Measurements from ENCODE around the gene TAL1. TPM values are rescaled to one million over a fixed set of nuclear protein-coding genes. Genes with fewer than 3 reads are reported as not detected.

The TAL1 gene
- total RNA-seq, 6 donors from 2014 or later = 4.2 to 16.4 (median 10.8) TPM

GRCh38 chr1:47223174-47223920 is 8.7 kb downstream of the TAL1 start:
- WGBS, 2 donors = 70 to 71% methylated on average over 7 to 10 of the region's 10 CpGs
- TF ChIP-seq, protein P1, sequence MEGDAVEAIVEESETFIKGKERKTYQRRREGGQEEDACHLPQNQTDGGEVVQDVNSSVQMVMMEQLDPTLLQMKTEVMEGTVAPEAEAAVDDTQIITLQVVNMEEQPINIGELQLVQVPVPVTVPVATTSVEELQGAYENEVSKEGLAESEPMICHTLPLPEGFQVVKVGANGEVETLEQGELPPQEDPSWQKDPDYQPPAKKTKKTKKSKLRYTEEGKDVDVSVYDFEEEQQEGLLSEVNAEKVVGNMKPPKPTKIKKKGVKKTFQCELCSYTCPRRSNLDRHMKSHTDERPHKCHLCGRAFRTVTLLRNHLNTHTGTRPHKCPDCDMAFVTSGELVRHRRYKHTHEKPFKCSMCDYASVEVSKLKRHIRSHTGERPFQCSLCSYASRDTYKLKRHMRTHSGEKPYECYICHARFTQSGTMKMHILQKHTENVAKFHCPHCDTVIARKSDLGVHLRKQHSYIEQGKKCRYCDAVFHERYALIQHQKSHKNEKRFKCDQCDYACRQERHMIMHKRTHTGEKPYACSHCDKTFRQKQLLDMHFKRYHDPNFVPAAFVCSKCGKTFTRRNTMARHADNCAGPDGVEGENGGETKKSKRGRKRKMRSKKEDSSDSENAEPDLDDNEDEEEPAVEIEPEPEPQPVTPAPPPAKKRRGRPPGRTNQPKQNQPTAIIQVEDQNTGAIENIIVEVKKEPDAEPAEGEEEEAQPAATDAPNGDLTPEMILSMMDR (IDR thresholded peaks at IDR 0.05) = no peak
- peak overlapping the region in 1 of 4 donors; percentile 15 for H3K27ac ChIP-seq
- DNase-seq (no peak), ATAC-seq (ENCODE audit: low FRiP score in 2 of 2) (no peak)
- H3K4me3 ChIP-seq = no peak overlapping the region
- H3K36me3 ChIP-seq = peaks cover 0 to 30% (median 0%) of the 10 kb centered on the region in 4 donors
- no peaks in the 10 kb centered on the region for H3K9me3 ChIP-seq
- H3K27me3 ChIP-seq = peaks cover 0 to 24% (median 18%) of the 10 kb centered on the region in 4 donors
- peaks cover 16 to 31% (median 23%) of the 10 kb centered on the region in 4 donors for H3K4me1 ChIP-seq

DNA sequence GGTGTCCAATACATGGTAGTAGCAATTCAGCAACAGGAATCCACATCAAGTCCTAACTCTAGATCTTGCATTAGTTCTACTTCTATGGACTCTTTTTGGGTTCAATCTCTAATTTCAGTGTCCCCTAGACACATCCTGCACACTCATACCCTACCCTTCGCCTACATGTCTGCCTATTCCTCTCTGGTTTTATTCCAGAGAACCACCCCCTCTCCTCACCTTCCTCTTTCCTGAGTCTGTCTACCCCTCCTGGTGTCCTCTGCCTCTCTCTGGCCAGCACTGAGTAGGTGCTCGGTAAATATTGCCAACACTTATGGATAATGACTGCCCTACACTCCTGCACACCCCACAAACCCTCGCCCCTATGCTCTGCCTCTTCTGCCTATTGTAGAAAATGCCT is 9.5 kb downstream of the TAL1 start:
- Histone ChIP-seq H3K4me1 (peaks cover 16 to 30% (median 23%) of the 10 kb centered on the region in 4 donors), H3K27me3 (peaks cover 0 to 23% (median 17%) of the 10 kb centered on the region in 4 donors), H3K9me3 (no peaks in the 10 kb centered on the region), H3K36me3 (peaks cover 0 to 30% (median 0%) of the 10 kb centered on the region in 4 donors), H3K27ac (peak overlapping the region in 1 of 4 donors; percentile 15), H3K4me3 (no peak overlapping the region)
- TF ChIP-seq, protein P1 (IDR thresholded peaks at IDR 0.05) = no peak
- TF ChIP-seq POLR2AphosphoS5 (IDR thresholded peaks at IDR 0.05) (no peak), POLR2A (IDR thresholded peaks at IDR 0.05) (no peak), EP300 (IDR thresholded peaks at IDR 0.05) (no peak)
- ATAC-seq (ENCODE audit: low FRiP score in 2 of 2) = no peak
- DNase-seq = no peak
- WGBS, 2 donors = 90 to 91% methylated on average over 3 of the region's 3 CpGs

DNA sequence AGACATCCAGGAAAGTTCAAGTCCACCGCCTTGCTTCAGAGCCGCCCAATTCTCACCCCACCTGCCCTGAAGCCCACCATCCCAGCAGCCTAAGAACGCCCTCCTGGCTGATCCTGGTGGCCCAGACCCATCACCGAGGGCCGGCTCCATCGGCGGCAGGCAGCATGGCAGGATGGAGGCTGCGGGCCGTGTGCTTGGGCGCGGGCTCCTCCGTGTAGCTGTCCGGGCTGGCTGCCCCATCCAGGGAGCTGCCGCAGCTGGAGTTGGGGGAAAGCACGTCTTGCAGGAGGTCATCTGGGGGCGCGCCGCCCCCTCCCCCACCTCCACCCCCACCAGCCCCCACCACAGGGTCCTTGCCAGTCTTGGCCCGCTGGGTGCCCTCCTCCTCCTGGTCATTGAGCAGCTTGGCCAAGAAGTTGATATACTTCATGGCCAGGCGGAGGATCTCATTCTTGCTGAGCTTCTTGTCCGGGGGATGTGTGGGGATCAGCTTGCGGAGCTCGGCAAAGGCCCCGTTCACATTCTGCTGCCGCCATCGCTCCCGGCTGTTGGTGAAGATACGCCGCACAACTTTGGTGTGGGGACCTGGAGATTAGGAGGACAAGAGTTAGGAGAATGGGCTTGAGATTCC is 12.3 kb downstream of the TAL1 start:
- no peak overlapping the region for H3K4me3 ChIP-seq
- TF ChIP-seq EP300 (IDR thresholded peaks at IDR 0.05) (no peak), POLR2AphosphoS5 (IDR thresholded peaks at IDR 0.05) (no peak)
- DNase-seq (no peak), ATAC-seq (ENCODE audit: low FRiP score in 2 of 2) (no peak)
- peaks cover 0 to 3% (median 1%) of the 10 kb centered on the region in 4 donors for H3K27me3 ChIP-seq
- no peak overlapping the region for H3K27ac ChIP-seq
- 93% methylated on average over 11 to 26 of the region's 29 CpGs for WGBS, 2 donors
- H3K9me3 ChIP-seq = no peaks in the 10 kb centered on the region
- peaks cover 0 to 30% (median 0%) of the 10 kb centered on the region in 4 donors for H3K36me3 ChIP-seq
- peaks cover 0 to 6% (median 4%) of the 10 kb centered on the region in 4 donors for H3K4me1 ChIP-seq

DNA sequence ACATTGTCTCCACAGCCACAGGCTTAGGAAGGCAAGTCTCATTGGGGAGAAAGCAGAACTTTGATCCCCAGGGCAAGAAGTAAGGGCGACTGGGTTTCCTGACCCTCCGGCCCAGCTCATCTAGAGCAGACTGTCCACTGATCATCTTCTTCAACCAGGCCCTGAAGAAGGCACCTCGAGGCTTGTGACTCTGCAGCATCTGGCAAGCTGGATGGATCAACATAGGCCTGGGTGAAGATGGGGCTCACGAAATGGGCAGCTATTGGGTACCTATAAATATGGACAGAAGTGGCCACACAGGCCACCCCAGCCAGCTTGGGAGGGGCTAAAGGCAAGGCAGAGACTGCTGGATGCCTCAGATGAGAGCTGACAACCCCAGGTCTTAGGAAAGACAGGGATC is 13.0 kb downstream of the TAL1 start:
- 81 to 87% methylated on average over 4 of the region's 4 CpGs for WGBS, 2 donors
- H3K4me3 ChIP-seq = no peak overlapping the region
- TF ChIP-seq POLR2A (IDR thresholded peaks at IDR 0.05) = no peak
- TF ChIP-seq, protein P1 (IDR thresholded peaks at IDR 0.05) = no peak
- no peak for TF ChIP-seq POLR2AphosphoS5 (IDR thresholded peaks at IDR 0.05)
- no peak for TF ChIP-seq EP300 (IDR thresholded peaks at IDR 0.05)
- H3K9me3 ChIP-seq = no peaks in the 10 kb centered on the region
- ATAC-seq (ENCODE audit: low FRiP score in 2 of 2) (no peak), DNase-seq (no peak)
- no peaks in the 10 kb centered on the region for H3K4me1 ChIP-seq
- H3K27me3 ChIP-seq = no peaks in the 10 kb centered on the region
- no peak overlapping the region for H3K27ac ChIP-seq
- peaks cover 0 to 27% (median 0%) of the 10 kb centered on the region in 4 donors for H3K36me3 ChIP-seq

GRCh38 chr1:47216278-47217059 is 15.6 kb downstream of the TAL1 start:
- H3K4me1 ChIP-seq = peaks cover 5 to 13% (median 9%) of the 10 kb centered on the region in 4 donors
- no peak overlapping the region for H3K27ac ChIP-seq
- H3K36me3 ChIP-seq = peaks cover 0 to 15% (median 0%) of the 10 kb centered on the region in 4 donors
- ATAC-seq (ENCODE audit: low FRiP score in 2 of 2) (no peak), DNase-seq (no peak)
- 84 to 91% methylated on average over 12 of the region's 12 CpGs for WGBS, 2 donors
- TF ChIP-seq POLR2AphosphoS5 (IDR thresholded peaks at IDR 0.05) (no peak), POLR2A (IDR thresholded peaks at IDR 0.05) (no peak), EP300 (IDR thresholded peaks at IDR 0.05) (no peak)
- TF ChIP-seq, protein P1 (IDR thresholded peaks at IDR 0.05) = no peak
- H3K9me3 ChIP-seq = no peaks in the 10 kb centered on the region
- no peaks in the 10 kb centered on the region for H3K27me3 ChIP-seq
- no peak overlapping the region for H3K4me3 ChIP-seq

Measured in upper lobe of left lung (tissue), 6 donors.